SK-N-SH (cell line): ENCODE results near the gene CELA3B. TPM values are rescaled to one million over a fixed set of nuclear protein-coding genes. Genes with fewer than 3 reads are reported as not detected.

ENCODE experiments used
- CTCF ChIA-PET: fragments of 300-600, 350-600 bp; formaldehyde crosslinking; extraction: SDS; loops from one replicate; lab custom pipeline; 2021; lab: Yijun Ruan, JAX
- POLR2A ChIA-PET: fragments of 350-600 bp; sonication (Branson Sonifier 250); formaldehyde crosslinking; extraction: SDS; loops from one replicate; lab custom pipeline; 2020; ENCODE audit warnings: antibody characterized with exemption, inconsistent platforms; lab: Yijun Ruan, JAX
- DNase-seq: peaks from one replicate; pipeline ENCODE4 v3.0.0; 2012
- H2AFZ ChIP-seq: fragments of 200-600 bp; sonication (generic); 2 replicates; pipeline ENCODE4 v1.8.1; 2016; ENCODE audit warnings: antibody characterized with exemption, mild to moderate bottlenecking, low read depth
- H3F3A ChIP-seq: fragments of 200-600 bp; sonication (generic); replicated peaks from 2 replicates; pipeline ENCODE3; 2016; ENCODE audit warnings: antibody characterized with exemption, mild to moderate bottlenecking; ENCODE audit not compliant: insufficient read depth
- H3K27ac ChIP-seq, 2 experiments: fragments of 200-500 bp in 1 of 2; fragments of 200-600 bp in 1 of 2; sonication (Bioruptor generic) in 1 of 2; sonication (generic), shearing (Covaris generic) in 1 of 2; 2 replicates each; pipeline versions ENCODE4 v1.5.1 to v1.6.1; 2014 to 2016; ENCODE audit warnings: low read depth in 2 of 2, inconsistent platforms in 1 of 2, low read length in 1 of 2, mild to moderate bottlenecking in 1 of 2, mixed read lengths in 1 of 2
- H3K27me3 ChIP-seq: fragments of 200-600 bp; sonication (generic), shearing (Covaris generic); 2 replicates; pipeline ENCODE4 v1.6.1; 2016; ENCODE audit warnings: mixed run types; ENCODE audit not compliant: insufficient read depth
- H3K36me3 ChIP-seq, 2 experiments: fragments of 200-500 bp in 1 of 2; fragments of 200-600 bp in 1 of 2; sonication (Bioruptor generic) in 1 of 2; sonication (generic) in 1 of 2; replicated peaks in 1 of 2; 2 replicates each; pipeline versions ENCODE3 to v1.5.1; 2014 to 2016; ENCODE audit warnings: low read length in 1 of 2, mild to moderate bottlenecking in 1 of 2; ENCODE audit not compliant: insufficient read depth in 2 of 2, control insufficient read depth in 1 of 2
- H3K4me1 ChIP-seq, 2 experiments: fragments of 200-500 bp in 1 of 2; fragments of 200-600 bp in 1 of 2; sonication (Bioruptor generic) in 1 of 2; sonication (generic), shearing (Covaris generic) in 1 of 2; 2 replicates each; pipeline versions ENCODE4 v1.5.1 to v1.6.1; 2014 to 2016; ENCODE audit warnings: low read depth in 1 of 2, low read length in 1 of 2, mixed run types in 1 of 2; ENCODE audit not compliant: insufficient read depth in 2 of 2, control insufficient read depth in 1 of 2
- H3K4me2 ChIP-seq: fragments of 200-600 bp; sonication (generic), shearing (Covaris generic); 2 replicates; pipeline ENCODE4 v1.6.1; 2017; ENCODE audit warnings: mixed run types
- H3K4me3 ChIP-seq, 2 experiments: fragments of 200-500 bp in 1 of 2; fragments of 200-600 bp in 1 of 2; sonication (Bioruptor generic) in 1 of 2; sonication (generic), shearing (Covaris generic) in 1 of 2; 2 replicates each; pipeline versions ENCODE4 v1.5.1 to v1.8.1; 2014 to 2016; ENCODE audit warnings: low read depth in 2 of 2, inconsistent platforms in 1 of 2, low read length in 1 of 2, mild to moderate bottlenecking in 1 of 2, mixed read lengths in 1 of 2, moderate library complexity in 1 of 2
- H3K79me2 ChIP-seq: fragments of 200-600 bp; sonication (generic); 2 replicates; pipeline ENCODE4 v1.8.1; 2017; ENCODE audit warnings: mild to moderate bottlenecking; ENCODE audit not compliant: insufficient read depth
- H3K9ac ChIP-seq: fragments of 200-600 bp; sonication (generic); 2 replicates; pipeline ENCODE4 v1.6.1; 2017; ENCODE audit warnings: mixed run types
- H3K9me2 ChIP-seq: fragments of 200-600 bp; sonication (generic); 2 replicates; pipeline ENCODE4 v1.6.1; 2017; ENCODE audit warnings: mixed run types
- H3K9me3 ChIP-seq: fragments of 200-600 bp; sonication (generic); 2 replicates; pipeline ENCODE4 v1.6.1; 2017; ENCODE audit warnings: mixed run types, mild to moderate bottlenecking, moderate library complexity
- H4K20me1 ChIP-seq: fragments of 200-600 bp; sonication (generic); 2 replicates; pipeline ENCODE4 v1.6.1; 2017; ENCODE audit warnings: mild to moderate bottlenecking, mixed run types; ENCODE audit not compliant: insufficient read depth
- CHD2 ChIP-seq: fragments of 150-350 bp; IDR thresholded peaks from 2 replicates; pipeline ENCODE4 v1.6.1; 2018; ENCODE audit warnings: low read length; ENCODE audit not compliant: partially characterized antibody
- EZH2phosphoT487 ChIP-seq: fragments of 200-600 bp; sonication (generic); IDR thresholded peaks from 2 replicates; pipeline ENCODE4 v1.6.1; 2017; ENCODE audit warnings: low read depth, mixed run types, mild to moderate bottlenecking, antibody characterized with exemption, moderate library complexity, borderline replicate concordance
- GABPA ChIP-seq: IDR thresholded peaks from 2 replicates; pipeline ENCODE4 v1.4.0; 2012; ENCODE audit warnings: low read depth, mild to moderate bottlenecking
- GATA2 ChIP-seq: sonication (generic); formaldehyde crosslinking; IDR thresholded peaks from 2 replicates; pipeline ENCODE4 v1.5.0; 2020; ENCODE audit warnings: mild to moderate bottlenecking, missing genetic modification reagents
- JUND ChIP-seq: IDR thresholded peaks from 2 replicates; pipeline ENCODE4 v1.4.0; 2012
- MEF2A ChIP-seq: IDR thresholded peaks from 2 replicates; pipeline ENCODE4 v1.4.0; 2012; ENCODE audit warnings: low read depth, borderline replicate concordance
- MXI1 ChIP-seq: IDR thresholded peaks from 2 replicates; pipeline ENCODE4 v1.6.1; 2012; ENCODE audit warnings: mild to moderate bottlenecking, low read depth, low read length, improper control_type of control experiment
- NFIC ChIP-seq: IDR thresholded peaks from 2 replicates; pipeline ENCODE4 v1.4.0; 2012; ENCODE audit warnings: borderline replicate concordance
- NRF1 ChIP-seq: IDR thresholded peaks from 2 replicates; pipeline ENCODE4 v1.6.1; 2012; ENCODE audit warnings: low read depth, mild to moderate bottlenecking, low read length
- POLR2AphosphoS5 ChIP-seq: IDR thresholded peaks from 2 replicates; pipeline ENCODE4 v1.6.1; 2012; ENCODE audit warnings: low read depth, low read length
- RAD21 ChIP-seq: IDR thresholded peaks from 2 replicates; pipeline ENCODE4 v1.6.1; 2012; ENCODE audit warnings: mild to moderate bottlenecking, low read length
- RXRA ChIP-seq: IDR thresholded peaks from 2 replicates; pipeline ENCODE4 v1.4.0; 2012; ENCODE audit warnings: low read depth, mild to moderate bottlenecking, borderline replicate concordance
- SIN3A ChIP-seq: IDR thresholded peaks from 2 replicates; pipeline ENCODE4 v1.6.1; 2012; ENCODE audit warnings: low read depth, mild to moderate bottlenecking, low read length, moderate library complexity, borderline replicate concordance
- SMC3 ChIP-seq: IDR thresholded peaks from 2 replicates; pipeline ENCODE4 v1.6.1; 2012; ENCODE audit warnings: low read depth, low read length, improper control_type of control experiment
- TEAD4 ChIP-seq: IDR thresholded peaks from 2 replicates; pipeline ENCODE4 v1.4.0; 2012; ENCODE audit warnings: mild to moderate bottlenecking, borderline replicate concordance; ENCODE audit not compliant: insufficient read depth
- YY1 ChIP-seq: IDR thresholded peaks from 2 replicates; pipeline ENCODE4 v1.4.0; 2012; ENCODE audit warnings: low read depth, mild to moderate bottlenecking
- WGBS: methylation state at CpG from one replicate; pipeline ENCODE4 v1.1.6; 2017; ENCODE audit warnings: low lambda C conversion rate; 5-methylcytosine and 5-hydroxymethylcytosine counted together
- polyA plus RNA-seq, 3 experiments: library from polyadenylated mRNA; depleted of rRNA; stranded (reverse); fragments of >200 nt; gene quantifications; 2 replicates each; pipeline ENCODE4 v1.2.3, GENCODE V29; 2012
- TF ChIP-seq, protein P1 (sequence below): IDR thresholded peaks from 2 replicates; pipeline ENCODE4; 2012
- TF ChIP-seq, protein P2 (sequence below): fragments of 150-350 bp; IDR thresholded peaks from 2 replicates; pipeline ENCODE4 v1.6.1; 2017; ENCODE audit warnings: antibody characterized with exemption, low read length, low read depth, borderline replicate concordance
- TF ChIP-seq, protein P3 (sequence below): IDR thresholded peaks from 2 replicates; pipeline ENCODE4 v1.4.0; 2012; ENCODE audit warnings: low read depth, borderline replicate concordance

The CELA3B gene
- polyA plus RNA-seq, 1 of the 3 experiments (the other 2 are of a cell fraction), result not detected

DNA sequence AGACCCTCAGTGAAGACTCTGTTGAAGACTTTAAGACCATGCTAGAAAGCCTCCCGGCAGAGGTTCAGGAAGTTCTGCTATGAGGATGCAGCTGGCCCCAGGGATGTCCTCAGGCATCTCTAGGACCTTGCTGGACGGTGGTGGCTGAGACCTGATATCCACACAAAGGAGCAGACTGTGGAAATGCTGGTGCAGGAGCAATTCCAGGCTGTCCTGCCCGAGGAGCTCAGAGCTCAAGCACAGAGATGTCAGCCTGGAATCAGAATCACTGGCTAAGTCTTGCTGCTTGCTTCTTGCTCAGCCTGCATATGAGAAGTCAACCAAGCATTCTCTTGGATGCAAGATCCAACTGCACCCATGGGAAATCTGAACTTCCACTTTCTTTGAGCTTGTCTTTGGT, 53.7 kb downstream of the CELA3B start:
- Histone ChIP-seq H3K27me3 (no peaks in the 10 kb centered on the region), H2AFZ (no peak overlapping the region), H3K9ac (no peak overlapping the region), H3K4me3 (no peak overlapping the region), H4K20me1 (no peaks in the 10 kb centered on the region), H3F3A (peaks cover 5% of the 10 kb centered on the region), H3K27ac (peak overlapping the region in 1 of 2 experiments; percentile 47; a peak in 1 of 4 replicates), H3K79me2 (peaks cover 17% of the 10 kb centered on the region), H3K9me2 (no peaks in the 10 kb centered on the region), H3K4me1 (peaks cover 0 to 10% of the 10 kb centered on the region in 2 experiments; a peak in 1 of 4 replicates), H3K9me3 (no peaks in the 10 kb centered on the region)
- ChIA-PET POLR2A (no interaction called here), CTCF (interaction anchor here (1.4 to 2.1 kb wide), 2 partner anchors 75 to 386 kb away, joined by 4 read pairs; no protein-coding TSS in a partner anchor)
- no peak for DNase-seq
- WGBS, result 93% methylated on average over 3 of the region's 3 CpGs
- TF ChIP-seq, protein P1, sequence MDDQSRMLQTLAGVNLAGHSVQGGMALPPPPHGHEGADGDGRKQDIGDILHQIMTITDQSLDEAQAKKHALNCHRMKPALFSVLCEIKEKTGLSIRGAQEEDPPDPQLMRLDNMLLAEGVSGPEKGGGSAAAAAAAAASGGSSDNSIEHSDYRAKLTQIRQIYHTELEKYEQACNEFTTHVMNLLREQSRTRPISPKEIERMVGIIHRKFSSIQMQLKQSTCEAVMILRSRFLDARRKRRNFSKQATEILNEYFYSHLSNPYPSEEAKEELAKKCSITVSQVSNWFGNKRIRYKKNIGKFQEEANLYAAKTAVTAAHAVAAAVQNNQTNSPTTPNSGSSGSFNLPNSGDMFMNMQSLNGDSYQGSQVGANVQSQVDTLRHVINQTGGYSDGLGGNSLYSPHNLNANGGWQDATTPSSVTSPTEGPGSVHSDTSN, result no peak
- TF ChIP-seq MEF2A (no peak), RAD21 (no peak), GABPA (no peak), JUND (no peak), GATA2 (CRISPR knock-in tag) (no peak), MXI1 (no peak), NRF1 (no peak), YY1 (no peak), CHD2 (no peak), POLR2AphosphoS5 (no peak), NFIC (no peak), TEAD4 (no peak), RXRA (no peak), SIN3A (no peak), EZH2phosphoT487 (no peak), SMC3 (no peak)
- TF ChIP-seq, protein P2, sequence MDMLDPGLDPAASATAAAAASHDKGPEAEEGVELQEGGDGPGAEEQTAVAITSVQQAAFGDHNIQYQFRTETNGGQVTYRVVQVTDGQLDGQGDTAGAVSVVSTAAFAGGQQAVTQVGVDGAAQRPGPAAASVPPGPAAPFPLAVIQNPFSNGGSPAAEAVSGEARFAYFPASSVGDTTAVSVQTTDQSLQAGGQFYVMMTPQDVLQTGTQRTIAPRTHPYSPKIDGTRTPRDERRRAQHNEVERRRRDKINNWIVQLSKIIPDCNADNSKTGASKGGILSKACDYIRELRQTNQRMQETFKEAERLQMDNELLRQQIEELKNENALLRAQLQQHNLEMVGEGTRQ, result no peak
- TF ChIP-seq, protein P3, sequence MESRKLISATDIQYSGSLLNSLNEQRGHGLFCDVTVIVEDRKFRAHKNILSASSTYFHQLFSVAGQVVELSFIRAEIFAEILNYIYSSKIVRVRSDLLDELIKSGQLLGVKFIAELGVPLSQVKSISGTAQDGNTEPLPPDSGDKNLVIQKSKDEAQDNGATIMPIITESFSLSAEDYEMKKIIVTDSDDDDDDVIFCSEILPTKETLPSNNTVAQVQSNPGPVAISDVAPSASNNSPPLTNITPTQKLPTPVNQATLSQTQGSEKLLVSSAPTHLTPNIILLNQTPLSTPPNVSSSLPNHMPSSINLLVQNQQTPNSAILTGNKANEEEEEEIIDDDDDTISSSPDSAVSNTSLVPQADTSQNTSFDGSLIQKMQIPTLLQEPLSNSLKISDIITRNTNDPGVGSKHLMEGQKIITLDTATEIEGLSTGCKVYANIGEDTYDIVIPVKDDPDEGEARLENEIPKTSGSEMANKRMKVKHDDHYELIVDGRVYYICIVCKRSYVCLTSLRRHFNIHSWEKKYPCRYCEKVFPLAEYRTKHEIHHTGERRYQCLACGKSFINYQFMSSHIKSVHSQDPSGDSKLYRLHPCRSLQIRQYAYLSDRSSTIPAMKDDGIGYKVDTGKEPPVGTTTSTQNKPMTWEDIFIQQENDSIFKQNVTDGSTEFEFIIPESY, result no peak
- TF ChIP-seq, all 33 proteins: peak for 0
- Histone ChIP-seq H3K4me2 (no peak overlapping the region), H3K36me3 (peaks cover 6 to 8% of the 10 kb centered on the region in 2 experiments)
